Right forelimb (tissue), 1 donor: ENCODE measurements around the gene BAIAP2L1.
"Not testable (repeated sequence)": the region's sequence is repeated elsewhere in the genome, so short reads cannot be mapped to it uniquely, and the experiment has no call there.

Experiments used
- DNase-seq: peaks from one replicate; pipeline ENCODE4 v3.0.0-alpha.2; 2018

Gene BAIAP2L1

GRCh38 chr7:98400542-98401340 is at the start of gene BAIAP2L1:
BAIAP2L1 (minus strand) TSS chr7:98401090; CDS start chr7:98400852, 238 bp downstream.
- DNase-seq, result peak; percentile 87

GRCh38 chr7:98448766-98449165 is 47.9 kb upstream of the BAIAP2L1 start:
- no peak for DNase-seq

- not testable (repeated sequence) for DNase-seq
Measured at GRCh38 chr7:98440992-98441391, 40.1 kb upstream of the BAIAP2L1 start.

GRCh38 chr7:98439484-98439883 is 38.6 kb upstream of the BAIAP2L1 start:
- no peak for DNase-seq

GRCh38 chr7:98434087-98434486 is 33.2 kb upstream of the BAIAP2L1 start:
- DNase-seq, result no peak

GRCh38 chr7:98429799-98430198 is 28.9 kb upstream of the BAIAP2L1 start:
- DNase-seq, result no peak

- DNase-seq, result no peak
Measured at GRCh38 chr7:98423043-98423442, 22.2 kb upstream of the BAIAP2L1 start.

- DNase-seq, result peak; percentile 56
Measured at GRCh38 chr7:98420966-98421612, 20.2 kb upstream of the BAIAP2L1 start.

GRCh38 chr7:98419988-98420387 is 19.1 kb upstream of the BAIAP2L1 start:
- not testable (repeated sequence) for DNase-seq

- DNase-seq, result not testable (repeated sequence)
Measured at GRCh38 chr7:98419316-98419691, 18.4 kb upstream of the BAIAP2L1 start.

GRCh38 chr7:98418636-98419315 is 17.9 kb upstream of the BAIAP2L1 start:
- no peak for DNase-seq

GRCh38 chr7:98418271-98418635 is 17.4 kb upstream of the BAIAP2L1 start:
- no peak for DNase-seq

GRCh38 chr7:98417604-98418270 is 16.8 kb upstream of the BAIAP2L1 start:
- DNase-seq, result not testable (repeated sequence)

GRCh38 chr7:98414205-98414900 is 13.5 kb upstream of the BAIAP2L1 start:
- DNase-seq, result no peak

- not testable (repeated sequence) for DNase-seq
Measured at GRCh38 chr7:98413655-98414054, 12.8 kb upstream of the BAIAP2L1 start.

GRCh38 chr7:98409843-98410242 is 9.0 kb upstream of the BAIAP2L1 start:
- no peak for DNase-seq

GRCh38 chr7:98408146-98408545 is 7.3 kb upstream of the BAIAP2L1 start:
- not testable (repeated sequence) for DNase-seq

- DNase-seq, result no peak
Measured at GRCh38 chr7:98406827-98407226, 5.9 kb upstream of the BAIAP2L1 start.

GRCh38 chr7:98404840-98405239 is 4.0 kb upstream of the BAIAP2L1 start:
- DNase-seq, result no peak

- peak; percentile 46 for DNase-seq
Measured at GRCh38 chr7:98399890-98400541, 874 bp downstream of the BAIAP2L1 start.

GRCh38 chr7:98399462-98399861 is 1.4 kb downstream of the BAIAP2L1 start:
- DNase-seq, result no peak
